K562 (cell line): ENCODE results near the gene ATL2. TPM values are rescaled to one million over a fixed set of nuclear protein-coding genes. Genes with fewer than 3 reads are reported as not detected.
A peak's percentile ranks its signal among the peaks of the same experiment; 100 is the strongest.

Source experiments
- ATAC-seq: fragments of 200-7000 bp; cut with Tn5 transposase; 3 replicates; pipeline ENCODE4 v1.9.1; 2020; ENCODE audit warnings: moderate library complexity
- BruUV-seq: library from RNA; stranded (reverse); fragments of 400-500 nt; replicated peaks from 2 replicates; lab custom pipeline; 2021; lab: Mats Ljungman, UMichigan
- CTCF ChIA-PET: fragments of 300-600 bp; formaldehyde crosslinking; extraction: SDS; loops from one replicate; lab custom pipeline; 2021; ENCODE audit warnings: low intra/inter-chr PET ratio; lab: Yijun Ruan, JAX
- POLR2A ChIA-PET: fragments of 300-600, 350-650 bp; sonication (Branson Sonifier 250); formaldehyde crosslinking; extraction: SDS; loops from one replicate; lab custom pipeline; 2021; ENCODE audit warnings: antibody characterized with exemption, inconsistent platforms; lab: Yijun Ruan, JAX
- DNase-seq, 4 experiments: peaks; one replicate each; pipeline versions ENCODE4 v3.0.0 to v3.0.0-alpha.2; 2011 to 2018; ENCODE audit warnings: low spot score in 3 of 4, mixed read lengths in 3 of 4; ENCODE audit errors: extremely low read depth in 1 of 4
- FAIRE-seq: peaks from 2 replicates; lab custom pipeline; 2011; peaks lifted over from hg19 to GRCh38; lab: Jason Lieb, UNC
- H2AFZ ChIP-seq: 2 replicates; pipeline ENCODE4 v1.6.0; 2011; ENCODE audit warnings: low read depth, low read length, control low read depth, inconsistent platforms
- H3K27ac ChIP-seq: fragments of 200-600 bp; 3 replicates; pipeline ENCODE4 v1.8.0; 2011; ENCODE audit warnings: low read depth, mild to moderate bottlenecking, control low read depth, inconsistent platforms, low read length, moderate library complexity, mixed read lengths; ENCODE audit errors: extremely low read depth
- H3K27me3 ChIP-seq, 2 experiments: fragments of 300-600 bp in 1 of 2; 2 replicates in 1 of 2; 3 replicates in 1 of 2; pipeline versions ENCODE4 v1.6.0 to v1.8.0; 2011; ENCODE audit warnings: inconsistent platforms in 2 of 2, low read length in 2 of 2, mild to moderate bottlenecking in 1 of 2, mixed read lengths in 1 of 2, moderate library complexity in 1 of 2; ENCODE audit not compliant: control insufficient read depth in 2 of 2, insufficient read depth in 2 of 2
- H3K36me3 ChIP-seq: fragments of 300-600 bp; 3 replicates; pipeline ENCODE4 v1.8.0; 2011; ENCODE audit warnings: mild to moderate bottlenecking, low read length, inconsistent platforms; ENCODE audit not compliant: control insufficient read depth, insufficient read depth
- H3K4me1 ChIP-seq, 2 experiments: fragments of 200-600 bp in 1 of 2; replicated peaks in 1 of 2; 2 replicates in 1 of 2; 3 replicates in 1 of 2; pipeline versions ENCODE4 v1.5.1 to v1.8.0; 2011; ENCODE audit warnings: inconsistent platforms in 2 of 2, low read length in 2 of 2, mild to moderate bottlenecking in 1 of 2, mixed read lengths in 1 of 2, moderate library complexity in 1 of 2; ENCODE audit not compliant: control insufficient read depth in 2 of 2, insufficient read depth in 2 of 2
- H3K4me2 ChIP-seq: 2 replicates; pipeline ENCODE4 v1.6.1; 2011; ENCODE audit warnings: low read length, control low read depth, inconsistent platforms, mixed read lengths; ENCODE audit not compliant: insufficient read depth
- H3K4me3 ChIP-seq: fragments of 200-600 bp; sonication (generic), shearing (Covaris generic); 2 replicates; pipeline ENCODE4 v1.5.1; 2016; ENCODE audit warnings: control low read depth, inconsistent platforms
- H3K79me2 ChIP-seq: fragments of 200-600 bp; 3 replicates; pipeline ENCODE4 v1.8.0; 2011; ENCODE audit warnings: low read length, inconsistent platforms; ENCODE audit not compliant: control insufficient read depth, insufficient read depth
- H3K9ac ChIP-seq, 2 experiments: 2 replicates each; pipeline versions ENCODE4 v1.6.0 to v1.6.1; 2011; ENCODE audit warnings: low read depth in 2 of 2, low read length in 2 of 2, control low read depth in 1 of 2, inconsistent platforms in 1 of 2, mild to moderate bottlenecking in 1 of 2, mixed read lengths in 1 of 2; ENCODE audit not compliant: insufficient read depth in 1 of 2
- H3K9me1 ChIP-seq: one replicate; pipeline ENCODE4 v1.6.0; 2011; ENCODE audit warnings: inconsistent platforms, mild to moderate bottlenecking, low read length, moderate library complexity; ENCODE audit not compliant: control insufficient read depth, insufficient read depth
- H3K9me3 ChIP-seq: replicated peaks from 2 replicates; pipeline ENCODE4 v1.5.1; 2011; ENCODE audit warnings: low read depth, low read length, inconsistent platforms; ENCODE audit not compliant: control insufficient read depth, insufficient read depth
- H4K20me1 ChIP-seq: replicated peaks from 2 replicates; pipeline ENCODE4 v1.6.1; 2011; ENCODE audit warnings: low read length, inconsistent platforms, mixed read lengths; ENCODE audit not compliant: control insufficient read depth, insufficient read depth
- CTBP1 ChIP-seq: fragments of 450-650 bp; IDR thresholded peaks from 2 replicates; pipeline ENCODE4 v1.6.1; 2016; ENCODE audit warnings: borderline replicate concordance
- EGR1 ChIP-seq: fragments of 450-650 bp; conservative IDR thresholded peaks from 2 replicates; pipeline ENCODE4 v1.6.1; 2017; ENCODE audit warnings: mild to moderate bottlenecking
- MBD2 ChIP-seq: sonication (generic); IDR thresholded peaks from 2 replicates; pipeline ENCODE4 v1.6.1; 2016; ENCODE audit warnings: low read depth, borderline replicate concordance
- REST ChIP-seq, 2 experiments: fragments of 450-650 bp; formaldehyde crosslinking in 1 of 2; IDR thresholded peaks; 2 replicates each; pipeline versions ENCODE4 v1.4.0 to v1.6.1; 2014 to 2020; ENCODE audit warnings: mild to moderate bottlenecking in 2 of 2, borderline replicate concordance in 1 of 2, low read depth in 1 of 2
- RHOXF2B ChIP-seq: fragments of 250-450 bp; sonication (Bioruptor Pico); conservative IDR thresholded peaks from 2 replicates; pipeline ENCODE4 v1.5.1; 2021
- SOX6 ChIP-seq: fragments of 450-650 bp; IDR thresholded peaks from 2 replicates; pipeline ENCODE4 v1.6.1; 2014; ENCODE audit warnings: mild to moderate bottlenecking
- SRSF7 ChIP-seq: fragments of 200-400 bp; formaldehyde crosslinking; optimal IDR thresholded peaks from 2 replicates; pipeline ENCODE3; 2017; ENCODE audit warnings: mild to moderate bottlenecking, low read depth, low read length
- ZNF592 ChIP-seq: fragments of 450-650 bp; IDR thresholded peaks from 2 replicates; pipeline ENCODE4 v1.6.1; 2017; ENCODE audit warnings: antibody characterized with exemption, mild to moderate bottlenecking
- WGBS: fragments of 100-300 bp; shearing (Covaris generic); methylation state at CpG from one replicate; pipeline ENCODE4 v1.1.6; 2016; ENCODE audit warnings: low coverage, mixed read lengths; ENCODE audit not compliant: insufficient coverage; ENCODE audit errors: missing lambda C conversion rate; 5-methylcytosine and 5-hydroxymethylcytosine counted together
- in situ Hi-C: fragments of 300-500 bp; cut with MboI; formaldehyde crosslinking; loops from 4 replicates; pipeline ENCODE4 v1.15.0; 2018; ENCODE audit warnings: inconsistent platforms, mixed read lengths
- intact Hi-C: fragments of 100-400 bp; cut with micrococcal nuclease; formaldehyde crosslinking; loops from 2 replicates; pipeline ENCODE4 v1.14.2; 2022
- polyA plus RNA-seq, 8 experiments: library from polyadenylated mRNA; depleted of rRNA in 4 of 8; stranded (reverse) in 5 of 8; unstranded in 3 of 8; fragments of >200 nt; fragmentation: Nextera tagmentation in 2 of 8; fragmentation: Illumina TruSeq in 1 of 8; extraction: Ambion mirVana in 2 of 8; extraction: Trizol in 1 of 8; gene quantifications; 2 replicates each; pipeline versions ENCODE4 v1.2.1 to v1.2.3, GENCODE V29; 2011 to 2014; ENCODE audit warnings: inconsistent platforms in 1 of 8, missing spikeins in 1 of 8
- total RNA-seq, 7 experiments: library from RNA; depleted of rRNA in 6 of 7; stranded (reverse); fragments of >200 nt in 6 of 7; fragmentation: Illumina TruSeq in 2 of 7; extraction: Trizol in 2 of 7; gene quantifications; 2 replicates each; pipeline versions ENCODE4 v1.2.1 to v1.2.3, GENCODE V29; 2011 to 2021; ENCODE audit warnings: low replicate concordance in 1 of 7

Gene ATL2
- total and polyA plus RNA-seq, 9 of the 15 experiments (the other 6 are each of a cell fraction or from before 2014, with no cell fraction given) = 12.0 to 80.8 (median 70.2) TPM

- peaks cover 15% of the 10 kb centered on the region for H3K79me2 ChIP-seq
- ATAC-seq (no peak), DNase-seq (no peak), FAIRE-seq (no peak)
- ChIA-PET CTCF (no interaction called here), POLR2A (interaction anchor here (0.6 to 1.3 kb wide), 4 partner anchors 11 to 152 kb away, joined by 3 to 5 read pairs (median 4); no protein-coding TSS in a partner anchor)
- H3K27me3 ChIP-seq = no peaks in the 10 kb centered on the region
- H3K27ac ChIP-seq = no peak overlapping the region
- H3K4me2 ChIP-seq = peak overlapping the region; percentile 58
- H3K9ac ChIP-seq = peak overlapping the region in 1 of 2 experiments; percentile 65; a peak in 1 of 4 replicates
- WGBS = 15% methylated on average over 10 of the region's 10 CpGs
- peaks cover 11 to 12% of the 10 kb centered on the region in 2 experiments; a peak in 4 of 5 replicates for H3K4me1 ChIP-seq
- no TSS peak for BruUV-seq
- H2AFZ ChIP-seq = peak overlapping the region; percentile 74
- H3K9me1 ChIP-seq = no peaks in the 10 kb centered on the region
- H3K36me3 ChIP-seq = 0 out of 3 replicates have a peak, but pooled peaks cover 1% of the 10 kb centered on the region
- no peak overlapping the region for H3K4me3 ChIP-seq
- in situ Hi-C loops = no loop called here
- no peaks in the 10 kb centered on the region for H3K9me3 ChIP-seq
- intact Hi-C loops = no loop called here
- peaks cover 6% of the 10 kb centered on the region; the same call in 1 of the 2 replicates for H4K20me1 ChIP-seq
- TF ChIP-seq REST (IDR thresholded peaks at IDR 0.05; ENCODE audit: borderline replicate concordance) (peak; percentile 7; the same call in 1 of the 2 replicates), REST (CRISPR knock-in tag; IDR thresholded peaks at IDR 0.05; ENCODE audit: low read depth) (no peak), SOX6 (peak; percentile 56; the same call in 1 of the 2 replicates), EGR1 (no peak), ZNF592 (no peak), CTBP1 (peak; percentile 16; the same call in 1 of the 2 replicates), RHOXF2B (no peak), MBD2 (no peak), SRSF7 (no peak)
Measured at GRCh38 chr2:38380397-38381130, 3.5 kb upstream of the ATL2 start.
